ENCODE data around the gene PNLIPRP2.

The PNLIPRP2 gene

GRCh38 chr10:116620423-116621400, at the start of gene PNLIPRP2:
Gene PNLIPRP2, plus strand, starts transcription at chr10:116620953.
- DNase-seq, result no peak

- DNase-seq, result no peak
These were observed 46.0 kb upstream of the PNLIPRP2 start for GRCh38 chr10:116574797-116575196.

GRCh38 chr10:116587878-116588591, 32.7 kb upstream of the PNLIPRP2 start:
- no peak for DNase-seq

GRCh38 chr10:116588995-116589394, 31.8 kb upstream of the PNLIPRP2 start:
- no peak for DNase-seq

GRCh38 chr10:116589926-116590325, 30.8 kb upstream of the PNLIPRP2 start:
- DNase-seq, result no peak

- DNase-seq, result no peak
These were observed 29.9 kb upstream of the PNLIPRP2 start, which contains the start of gene PNLIPRP1 for GRCh38 chr10:116590590-116591444. Gene PNLIPRP1, plus strand, starts transcription at chr10:116590959. Its CDS starts 171 bp downstream, at chr10:116591130.

- DNase-seq, result no peak
These were observed 27.5 kb upstream of the PNLIPRP2 start for GRCh38 chr10:116593139-116593740.

- DNase-seq, result no peak
These were observed 26.2 kb upstream of the PNLIPRP2 start for GRCh38 chr10:116594525-116595035.

GRCh38 chr10:116596062-116596461, 24.7 kb upstream of the PNLIPRP2 start:
- DNase-seq, result no peak

GRCh38 chr10:116597543-116597942, 23.2 kb upstream of the PNLIPRP2 start:
- DNase-seq, result no peak

- no peak for DNase-seq
These were observed 22.4 kb upstream of the PNLIPRP2 start for GRCh38 chr10:116598329-116598728.

GRCh38 chr10:116599991-116600390, 20.8 kb upstream of the PNLIPRP2 start:
- DNase-seq, result no peak

GRCh38 chr10:116602648-116603400, 17.9 kb upstream of the PNLIPRP2 start:
- DNase-seq, result no peak

- no peak for DNase-seq
These were observed 14.7 kb upstream of the PNLIPRP2 start for GRCh38 chr10:116606061-116606483.

GRCh38 chr10:116607336-116607735, 13.4 kb upstream of the PNLIPRP2 start:
- no peak for DNase-seq

- DNase-seq, result no peak
These were observed 11.8 kb upstream of the PNLIPRP2 start for GRCh38 chr10:116608686-116609594.

- DNase-seq, result no peak
These were observed 10.2 kb upstream of the PNLIPRP2 start for GRCh38 chr10:116610443-116611152.

- no peak for DNase-seq
These were observed 9.6 kb upstream of the PNLIPRP2 start for GRCh38 chr10:116611153-116611545.

- DNase-seq, result no peak
These were observed 8.5 kb upstream of the PNLIPRP2 start for GRCh38 chr10:116612107-116612769.
